Natural killer cell (primary cell): ENCODE data around the gene PRKD2. TPM values are rescaled to one million over a fixed set of nuclear protein-coding genes. Genes with fewer than 3 reads are reported as not detected.

ENCODE experiments used
- ATAC-seq, 3 donors: fragments of 150-1000 bp in 2 of 3; fragments of 200-7000 bp in 1 of 3; cut with Tn5 transposase; 1 replicate in 1 of 3; 2 replicates in 2 of 3; pipeline ENCODE4 v1.10.0; 2021; ENCODE audit warnings: mild to moderate bottlenecking in 2 of 3, moderate library complexity in 2 of 3
- DNase-seq, 2 donors: peaks; one replicate each; pipeline versions ENCODE4 v3.0.0 to v3.0.0-alpha.2; 2013 to 2021; ENCODE audit warnings: mixed read lengths in 1 of 2
- H3K27ac ChIP-seq: one replicate; pipeline ENCODE4 v1.5.1; 2013; ENCODE audit warnings: mild to moderate bottlenecking, low read length
- H3K27me3 ChIP-seq: one replicate; pipeline ENCODE4 v1.6.1; 2013; ENCODE audit warnings: low read length; ENCODE audit not compliant: control insufficient read depth, insufficient read depth
- H3K36me3 ChIP-seq: one replicate; pipeline ENCODE4 v1.6.1; 2013; ENCODE audit warnings: low read length; ENCODE audit not compliant: control insufficient read depth, insufficient read depth
- H3K4me1 ChIP-seq: one replicate; pipeline ENCODE4 v1.6.1; 2013; ENCODE audit warnings: low read length; ENCODE audit not compliant: control insufficient read depth, insufficient read depth
- H3K4me3 ChIP-seq: one replicate; pipeline ENCODE4 v1.5.1; 2013; ENCODE audit warnings: low read length
- H3K9me3 ChIP-seq: one replicate; pipeline ENCODE4 v1.6.1; 2013; ENCODE audit warnings: low read length; ENCODE audit not compliant: control insufficient read depth, insufficient read depth
- H3K27ac Mint-ChIP-seq, 2 donors: one replicate each; pipeline ENCODE4 v1.8.0; 2022; ENCODE audit warnings: mild to moderate bottlenecking in 2 of 2, mixed read lengths in 2 of 2, moderate library complexity in 1 of 2
- H3K27me3 Mint-ChIP-seq, 2 donors: one replicate each; pipeline ENCODE4 v1.8.0; 2022; ENCODE audit warnings: low read depth in 2 of 2, mixed read lengths in 2 of 2
- H3K36me3 Mint-ChIP-seq: one replicate; pipeline ENCODE4 v1.8.0; 2022; ENCODE audit warnings: mixed read lengths
- H3K4me1 Mint-ChIP-seq, 2 donors: one replicate each; pipeline ENCODE4 v1.8.0; 2022; ENCODE audit warnings: mixed read lengths in 2 of 2
- H3K4me3 Mint-ChIP-seq: one replicate; pipeline ENCODE4 v1.8.0; 2022; ENCODE audit warnings: mild to moderate bottlenecking, moderate library complexity, mixed read lengths
- H3K9me3 Mint-ChIP-seq, 2 donors: one replicate each; pipeline ENCODE4 v1.8.0; 2022; ENCODE audit warnings: mixed read lengths in 2 of 2
- WGBS: methylation state at CpG from one replicate; pipeline ENCODE4 v1.1.7; 2013; ENCODE audit warnings: missing lambda C conversion rate; ENCODE audit not compliant: insufficient coverage; 5-methylcytosine and 5-hydroxymethylcytosine counted together
- intact Hi-C: fragments of 100-400 bp; cut with micrococcal nuclease; formaldehyde crosslinking; loops from one replicate; pipeline ENCODE4 v1.14.2; 2022
- total RNA-seq, 4 donors: library from RNA; stranded (reverse); fragments of 120-200 nt in 1 of 4; gene quantifications; one replicate each; pipeline versions ENCODE4 v1.2.3 to v1.2.4, GENCODE V29; 2013 to 2022
- TF ChIP-seq, protein P1 (sequence below): fragments of 200-600 bp; IDR thresholded peaks from one replicate; pipeline ENCODE4 v1.8.0; 2022; ENCODE audit warnings: antibody characterized with exemption

Gene PRKD2
- total RNA-seq, 3 donors from 2014 or later (not counting 1 experiment from before 2014, with no cell fraction given), result 179 to 216 (median 203) TPM

- Mint-ChIP-seq H3K36me3 (no peaks in the 10 kb centered on the region), H3K4me3 (peak overlapping the region; percentile 82), H3K4me1 (peaks cover 45 to 74% of the 10 kb centered on the region in 2 donors), H3K27ac (no peak overlapping the region), H3K27me3 (no peaks in the 10 kb centered on the region), H3K9me3 (no peaks in the 10 kb centered on the region)
- DNase-seq, result no peak
- TF ChIP-seq, protein P1, sequence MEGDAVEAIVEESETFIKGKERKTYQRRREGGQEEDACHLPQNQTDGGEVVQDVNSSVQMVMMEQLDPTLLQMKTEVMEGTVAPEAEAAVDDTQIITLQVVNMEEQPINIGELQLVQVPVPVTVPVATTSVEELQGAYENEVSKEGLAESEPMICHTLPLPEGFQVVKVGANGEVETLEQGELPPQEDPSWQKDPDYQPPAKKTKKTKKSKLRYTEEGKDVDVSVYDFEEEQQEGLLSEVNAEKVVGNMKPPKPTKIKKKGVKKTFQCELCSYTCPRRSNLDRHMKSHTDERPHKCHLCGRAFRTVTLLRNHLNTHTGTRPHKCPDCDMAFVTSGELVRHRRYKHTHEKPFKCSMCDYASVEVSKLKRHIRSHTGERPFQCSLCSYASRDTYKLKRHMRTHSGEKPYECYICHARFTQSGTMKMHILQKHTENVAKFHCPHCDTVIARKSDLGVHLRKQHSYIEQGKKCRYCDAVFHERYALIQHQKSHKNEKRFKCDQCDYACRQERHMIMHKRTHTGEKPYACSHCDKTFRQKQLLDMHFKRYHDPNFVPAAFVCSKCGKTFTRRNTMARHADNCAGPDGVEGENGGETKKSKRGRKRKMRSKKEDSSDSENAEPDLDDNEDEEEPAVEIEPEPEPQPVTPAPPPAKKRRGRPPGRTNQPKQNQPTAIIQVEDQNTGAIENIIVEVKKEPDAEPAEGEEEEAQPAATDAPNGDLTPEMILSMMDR, result no peak
- peaks cover 71% of the 10 kb centered on the region for H3K4me1 ChIP-seq
- H3K36me3 ChIP-seq, result peaks cover 45% of the 10 kb centered on the region
- no peak overlapping the region for H3K4me3 ChIP-seq
- intact Hi-C loops, result no loop called here
- no peaks in the 10 kb centered on the region for H3K27me3 ChIP-seq
- 89% methylated on average over 16 of the region's 16 CpGs for WGBS
- no peak for ATAC-seq
- no peak overlapping the region for H3K27ac ChIP-seq
- no peaks in the 10 kb centered on the region for H3K9me3 ChIP-seq
Measured at GRCh38 chr19:46721269-46722003, 4.5 kb upstream of the PRKD2 start.

GRCh38 chr19:46720503-46721239 lies 3.8 kb upstream of the PRKD2 start:
- no peaks in the 10 kb centered on the region for H3K27me3 Mint-ChIP-seq
- DNase-seq (no peak), ATAC-seq (no peak)
- whole genome bisulfite sequencing, result 93% methylated on average over 22 of the region's 22 CpGs
- intact Hi-C loops, result no loop called here
- Histone ChIP-seq H3K27ac (no peak overlapping the region), H3K27me3 (no peaks in the 10 kb centered on the region), H3K4me3 (no peak overlapping the region), H3K4me1 (peaks cover 75% of the 10 kb centered on the region), H3K36me3 (peaks cover 38% of the 10 kb centered on the region), H3K9me3 (no peaks in the 10 kb centered on the region)
- no peak overlapping the region for H3K27ac Mint-ChIP-seq
- H3K36me3 Mint-ChIP-seq, result no peaks in the 10 kb centered on the region
- peak overlapping the region; percentile 4 for H3K4me3 Mint-ChIP-seq
- peaks cover 45 to 74% of the 10 kb centered on the region in 2 donors for H3K4me1 Mint-ChIP-seq
- TF ChIP-seq, protein P1, result no peak
- no peaks in the 10 kb centered on the region for H3K9me3 Mint-ChIP-seq

GRCh38 chr19:46719629-46720502 lies 3.0 kb upstream of the PRKD2 start:
- Histone ChIP-seq H3K4me1 (peaks cover 81% of the 10 kb centered on the region), H3K27me3 (no peaks in the 10 kb centered on the region), H3K36me3 (peaks cover 34% of the 10 kb centered on the region), H3K9me3 (no peaks in the 10 kb centered on the region), H3K4me3 (no peak overlapping the region), H3K27ac (peak overlapping the region; percentile 34)
- intact Hi-C loops, result no loop called here
- no peak for DNase-seq
- Mint-ChIP-seq H3K27me3 (no peaks in the 10 kb centered on the region), H3K27ac (peak overlapping the region in 1 of 2 donors; percentile 23), H3K36me3 (no peaks in the 10 kb centered on the region), H3K9me3 (no peaks in the 10 kb centered on the region), H3K4me1 (peaks cover 52 to 78% of the 10 kb centered on the region in 2 donors), H3K4me3 (peak overlapping the region; percentile 60)
- 82% methylated on average over 25 of the region's 25 CpGs for WGBS
- no peak for ATAC-seq
- TF ChIP-seq, protein P1, result no peak
